GM19238 (cell line): ENCODE results near the gene MED27.

Experiments used
- DNase-seq: peaks from one replicate; pipeline ENCODE4 v3.0.0; 2011; ENCODE audit warnings: low spot score; ENCODE audit not compliant: insufficient read length

The MED27 gene, protein sequence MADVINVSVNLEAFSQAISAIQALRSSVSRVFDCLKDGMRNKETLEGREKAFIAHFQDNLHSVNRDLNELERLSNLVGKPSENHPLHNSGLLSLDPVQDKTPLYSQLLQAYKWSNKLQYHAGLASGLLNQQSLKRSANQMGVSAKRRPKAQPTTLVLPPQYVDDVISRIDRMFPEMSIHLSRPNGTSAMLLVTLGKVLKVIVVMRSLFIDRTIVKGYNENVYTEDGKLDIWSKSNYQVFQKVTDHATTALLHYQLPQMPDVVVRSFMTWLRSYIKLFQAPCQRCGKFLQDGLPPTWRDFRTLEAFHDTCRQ

DNA sequence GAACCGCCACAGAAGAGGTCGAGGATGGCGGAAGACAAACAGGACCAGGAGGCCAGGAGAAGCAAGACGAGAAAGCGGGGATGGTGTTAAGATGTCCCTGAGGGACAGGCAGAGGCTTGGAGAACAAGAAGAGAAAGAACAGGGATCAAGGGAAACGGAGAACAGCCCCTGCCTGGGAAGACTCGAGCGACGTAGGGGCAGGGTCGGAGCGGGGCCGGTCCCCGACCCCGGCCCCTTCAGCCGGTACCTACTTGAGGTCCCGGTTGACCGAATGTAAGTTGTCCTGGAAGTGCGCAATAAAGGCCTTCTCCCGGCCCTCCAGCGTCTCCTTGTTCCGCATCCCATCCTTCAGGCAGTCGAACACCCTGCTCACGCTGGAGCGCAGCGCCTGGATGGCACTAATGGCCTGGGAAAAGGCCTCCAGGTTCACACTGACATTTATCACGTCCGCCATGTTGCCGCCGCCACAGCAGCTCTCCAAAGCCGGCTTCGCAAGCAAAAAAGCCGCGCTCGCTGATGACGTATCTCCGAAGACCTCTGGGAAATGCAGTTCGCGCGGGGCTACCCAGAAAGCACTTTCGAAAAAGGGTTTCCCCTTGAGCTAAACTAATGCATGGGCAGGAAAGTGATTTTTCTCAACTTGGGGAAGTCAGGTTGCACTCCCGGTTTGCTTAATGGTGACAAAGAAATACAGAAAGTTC lies at the start of gene MED27:
MED27 (minus strand) TSS at position 477 of the 701 bp plus-strand sequence; CDS start at position 454, 23 bp downstream.
- DNase-seq = peak; percentile 86

DNA sequence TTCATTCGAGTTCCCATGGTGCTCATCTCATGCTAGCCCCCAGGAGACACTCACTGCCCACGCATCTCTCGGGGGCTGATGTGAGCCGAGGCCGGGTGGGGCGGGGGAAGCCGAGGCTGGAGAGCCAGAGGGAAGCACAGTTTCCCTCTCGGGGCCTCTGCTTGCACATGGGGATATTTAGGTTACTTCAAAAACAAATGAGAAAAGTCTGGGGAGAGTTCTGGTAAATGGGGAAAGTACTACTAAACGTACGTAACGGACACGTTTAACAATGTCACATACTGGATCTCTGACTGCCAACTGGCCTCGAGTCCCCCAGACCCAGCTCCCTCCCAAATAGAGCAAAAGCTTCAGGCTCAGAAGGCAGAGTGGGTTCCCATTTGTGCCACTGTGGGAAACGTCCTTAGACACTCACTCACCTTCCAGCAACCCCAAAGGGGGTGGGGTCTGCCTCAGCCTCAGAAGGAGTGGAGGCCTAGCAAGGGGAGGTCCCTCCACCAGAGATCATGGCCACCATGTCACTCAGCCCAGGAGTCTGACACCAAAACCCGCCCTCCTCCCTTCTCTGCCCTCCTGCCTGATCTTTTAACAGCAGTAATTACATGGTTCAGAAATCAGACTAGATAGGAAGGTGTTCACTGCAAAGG lies 48.3 kb upstream of the MED27 start:
- no peak for DNase-seq

DNA sequence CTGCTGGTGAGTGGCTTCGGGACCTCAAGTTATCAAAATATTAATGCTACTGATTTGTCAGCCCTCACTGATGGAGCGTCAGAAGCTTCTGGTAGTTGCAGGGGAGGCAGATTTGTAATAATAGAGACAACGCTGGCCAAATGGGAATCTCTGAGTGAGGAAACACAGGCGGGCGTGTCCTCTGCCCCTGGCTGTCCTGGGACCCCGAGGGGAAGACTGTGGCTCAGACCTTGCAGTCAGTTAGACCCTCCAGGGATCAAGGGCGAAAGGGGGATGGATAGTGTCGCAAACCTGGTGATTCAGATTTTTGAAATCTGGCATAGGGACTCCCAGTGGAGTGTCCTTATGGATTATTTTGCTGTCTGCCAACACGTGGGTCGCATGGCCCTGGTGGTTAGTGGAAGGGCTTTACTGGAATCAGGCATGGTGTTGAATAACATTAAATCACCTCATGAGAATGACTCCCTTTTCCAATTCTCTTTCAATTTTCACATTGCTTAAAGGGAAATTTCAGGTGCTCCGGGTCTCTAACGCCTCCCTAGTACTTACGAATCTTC lies 47.1 kb upstream of the MED27 start:
- DNase-seq = no peak

DNA sequence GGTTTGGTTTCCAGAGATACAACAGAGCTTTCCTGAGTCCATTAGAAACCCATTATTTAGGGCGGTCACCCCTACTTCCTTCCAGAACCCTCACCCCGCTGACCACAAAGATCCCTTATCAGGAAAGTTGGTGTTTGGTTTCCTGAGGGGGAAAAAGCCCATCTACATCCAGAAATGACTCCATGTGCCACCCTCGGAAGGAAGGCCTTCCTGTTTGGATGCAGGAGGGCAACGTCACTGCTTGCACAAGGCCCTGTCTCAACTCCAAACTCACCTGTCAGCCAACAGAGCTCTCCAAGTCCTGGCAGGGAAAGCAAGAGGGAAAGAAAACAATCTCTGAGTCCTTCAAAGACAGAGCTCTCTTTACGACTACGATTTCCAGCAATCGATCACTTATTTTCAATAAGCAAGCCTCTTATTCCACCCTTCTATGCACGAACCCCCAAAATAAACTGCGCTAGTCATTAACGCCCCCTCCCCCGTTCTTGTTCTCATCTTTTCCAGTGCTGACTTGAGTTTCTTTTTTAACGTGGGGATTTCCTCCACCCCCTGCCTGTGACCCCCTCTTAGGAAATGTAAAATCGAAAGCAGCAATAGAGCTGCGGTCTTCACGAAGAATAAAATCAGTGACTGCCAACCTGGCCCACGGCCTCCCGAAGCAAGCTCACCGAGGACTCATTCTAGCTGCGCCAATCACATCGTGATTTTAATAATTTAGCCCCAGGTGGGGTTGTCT lies 46.4 kb upstream of the MED27 start:
- DNase-seq = no peak

DNA sequence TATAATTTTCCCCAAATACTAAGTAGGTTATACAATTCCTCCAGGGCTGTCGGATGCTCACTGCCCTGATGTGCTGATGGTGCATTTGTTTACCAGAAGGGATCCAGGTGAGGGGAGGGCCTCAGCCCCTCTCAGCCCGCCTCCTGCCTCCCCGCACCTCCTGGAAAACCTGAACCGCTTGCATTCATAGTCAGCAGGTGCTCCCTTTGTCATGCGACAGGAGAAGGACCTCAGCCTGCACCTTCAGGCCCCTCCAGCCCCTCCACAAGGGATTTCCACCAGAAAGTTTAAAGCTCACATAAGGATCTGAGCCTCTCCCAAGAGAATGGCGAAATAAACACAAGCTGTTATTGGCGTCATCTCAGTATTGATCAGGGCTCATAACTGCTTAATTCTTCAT lies 45.7 kb upstream of the MED27 start:
- no peak for DNase-seq

DNA sequence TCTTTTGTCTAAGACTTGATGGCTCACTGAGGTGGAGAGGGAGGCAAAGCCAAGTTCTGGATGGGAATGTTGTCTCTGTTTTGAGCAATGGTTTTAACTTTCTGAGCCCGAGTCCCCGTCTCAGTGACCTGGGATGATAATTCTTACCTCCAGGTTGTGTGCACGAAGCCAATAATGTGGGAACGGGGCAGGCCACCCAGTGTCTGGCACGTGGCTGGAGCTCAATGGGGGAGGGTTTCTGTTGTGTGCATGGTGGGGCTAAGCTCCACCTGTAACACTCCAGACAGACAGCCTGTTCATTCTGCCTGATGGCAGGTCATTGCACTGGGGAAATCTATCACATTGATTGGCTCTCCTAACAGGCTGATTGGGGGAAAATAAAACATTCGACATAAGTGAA lies 45.1 kb upstream of the MED27 start:
- no peak for DNase-seq

DNA sequence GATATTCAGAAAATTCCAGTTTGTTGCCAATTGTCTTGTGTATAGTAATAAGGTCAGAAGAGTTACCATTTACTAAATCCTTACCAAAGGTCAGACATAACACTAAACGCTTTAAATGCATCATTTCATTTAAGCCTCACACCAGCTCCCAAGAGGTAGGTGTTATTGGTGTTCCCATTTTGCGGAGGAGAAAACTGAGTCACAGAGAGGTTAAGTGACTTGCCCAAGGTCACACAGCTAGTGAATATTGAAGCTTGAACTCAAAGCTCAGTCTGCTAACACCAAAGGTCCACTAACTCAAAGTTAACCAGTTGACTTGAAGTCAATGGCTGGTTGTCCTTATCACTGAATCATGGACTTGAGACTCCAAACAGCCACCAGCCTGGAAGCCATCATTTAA lies 41.4 kb upstream of the MED27 start:
- no peak for DNase-seq

DNA sequence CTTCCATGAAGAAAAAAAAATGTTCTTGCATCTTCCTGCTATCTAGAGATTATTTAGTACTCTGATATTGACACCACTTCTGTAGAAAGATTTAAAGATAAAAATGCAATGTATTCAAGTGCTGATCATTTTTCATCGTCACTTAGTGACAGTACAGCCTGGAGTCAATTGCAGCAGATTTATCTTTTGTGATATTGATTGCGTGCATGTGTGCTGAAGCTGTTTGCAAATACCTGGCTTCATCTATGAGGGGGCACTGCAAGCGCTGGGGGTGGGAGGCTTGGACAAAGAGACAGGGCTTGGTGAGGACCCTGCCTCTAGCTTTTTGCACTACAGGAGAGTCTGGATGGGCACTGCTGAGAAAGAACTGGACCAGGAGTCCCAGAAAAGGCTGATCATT lies 38.0 kb upstream of the MED27 start:
- no peak for DNase-seq

DNA sequence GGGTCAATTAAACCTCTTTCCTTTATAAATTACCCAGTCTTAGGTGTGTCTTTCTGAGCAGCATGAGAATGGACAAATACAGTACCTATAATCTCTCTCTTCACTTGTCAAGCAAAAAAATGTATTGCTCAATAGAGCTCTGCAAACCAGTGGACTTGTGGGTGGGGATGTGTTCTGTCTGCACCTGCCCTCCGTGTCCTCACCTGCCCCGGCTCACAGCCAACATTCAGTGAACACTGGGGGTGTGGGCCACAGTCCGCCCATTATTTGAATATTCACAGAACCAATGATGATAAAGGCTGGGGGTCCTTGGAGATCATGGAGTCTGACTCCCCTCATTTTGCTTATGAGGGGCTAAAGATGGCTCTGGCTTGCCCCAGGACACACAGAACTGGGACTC lies 36.9 kb upstream of the MED27 start:
- no peak for DNase-seq

DNA sequence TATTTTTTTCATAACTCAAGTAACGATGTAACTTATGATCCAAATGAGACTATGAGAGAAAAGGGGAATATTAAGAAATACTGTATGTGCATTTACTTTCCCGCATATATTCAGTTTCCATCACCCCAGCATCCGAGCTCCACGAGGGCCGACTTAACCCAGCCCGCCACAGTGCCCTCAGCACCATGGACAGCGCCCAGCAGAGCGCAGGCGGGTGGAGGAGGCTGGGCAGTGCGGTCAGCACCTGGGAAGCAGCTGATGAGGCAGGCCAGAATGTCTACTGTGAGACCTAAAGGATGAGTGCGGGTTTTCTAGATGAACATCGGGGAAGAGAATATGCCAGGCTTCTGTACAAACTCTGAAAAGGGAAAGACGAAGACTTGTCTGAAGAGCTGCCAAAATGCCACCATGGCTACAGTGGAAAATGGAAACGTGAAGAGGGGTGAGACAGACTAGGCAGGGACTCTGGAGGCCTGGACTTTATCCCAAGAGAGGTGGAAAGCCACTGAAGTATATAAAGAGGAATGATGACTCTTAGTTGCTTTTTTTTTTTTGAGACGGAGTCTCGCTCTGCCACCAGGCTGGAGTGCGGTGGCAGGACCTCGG lies 34.5 kb upstream of the MED27 start:
- DNase-seq = no peak

DNA sequence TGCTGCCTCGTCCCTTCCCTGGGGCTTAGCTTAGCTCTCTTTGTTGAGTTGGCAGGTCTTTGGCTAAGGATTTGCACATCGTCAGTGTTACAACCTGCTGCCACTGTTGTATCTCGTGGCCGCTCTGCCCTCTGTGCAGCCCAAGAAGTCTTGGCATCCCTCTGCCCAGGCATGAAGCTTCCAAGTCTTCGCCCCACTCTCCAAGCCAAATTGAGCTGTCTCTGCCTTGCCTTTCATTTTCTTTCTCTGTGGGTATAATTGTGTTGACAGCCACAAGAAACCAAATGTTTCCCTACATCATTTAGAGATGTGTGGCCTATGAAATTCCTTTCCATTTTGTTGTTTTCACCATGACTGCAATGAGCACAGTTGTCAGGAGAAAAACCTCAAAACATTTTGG lies 29.6 kb upstream of the MED27 start:
- no peak for DNase-seq

DNA sequence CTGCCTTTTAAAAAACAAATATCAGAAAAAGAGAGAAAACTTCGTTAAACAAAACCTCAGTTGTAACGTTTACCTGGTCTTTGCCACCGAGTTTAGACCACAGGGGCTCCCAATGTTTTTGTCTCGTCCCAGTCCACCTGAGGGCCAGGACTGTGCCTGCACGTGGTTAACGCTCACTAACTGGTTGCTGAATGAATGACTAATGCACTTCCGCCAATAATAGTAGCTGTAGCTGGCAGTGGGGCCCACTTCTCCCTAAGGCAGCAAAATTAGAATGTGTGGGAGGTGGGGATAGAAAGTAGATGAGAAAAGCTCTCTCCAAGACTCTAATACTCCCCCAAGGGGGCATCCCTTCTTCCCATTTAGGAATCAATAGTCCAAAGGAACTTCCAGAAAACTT lies 29.1 kb upstream of the MED27 start:
- no peak for DNase-seq

DNA sequence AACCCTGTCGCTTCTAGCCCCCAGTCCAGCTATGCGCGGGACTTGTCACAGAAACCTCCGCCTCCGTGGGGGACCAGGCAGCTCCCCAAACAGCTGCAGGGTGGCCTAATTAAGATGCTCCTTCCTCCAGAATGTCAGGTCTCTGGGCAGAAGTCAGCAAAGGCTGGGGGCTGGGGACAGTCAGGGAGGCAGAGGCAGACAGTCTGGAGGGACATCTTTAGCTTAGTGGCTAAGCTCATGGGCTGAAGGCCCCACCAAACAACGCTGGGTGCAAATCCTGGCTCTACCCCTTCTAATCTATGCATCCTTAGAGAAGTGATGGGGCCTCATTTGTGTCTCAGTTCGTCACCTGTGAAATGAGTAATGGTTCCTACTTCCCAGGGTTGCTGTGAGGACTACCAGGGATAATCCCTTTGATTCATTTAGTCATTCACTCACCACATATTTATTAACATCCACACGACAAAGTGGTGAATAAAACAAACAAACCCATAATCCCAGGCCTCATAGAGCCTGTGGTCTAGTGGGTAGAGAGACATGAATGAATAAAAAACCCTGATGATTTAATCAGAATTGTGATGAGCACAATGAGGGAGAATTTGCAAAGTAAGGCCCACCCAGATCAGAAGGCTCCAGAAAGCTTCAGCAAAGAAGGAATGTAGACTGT lies 20.2 kb upstream of the MED27 start:
- no peak for DNase-seq

DNA sequence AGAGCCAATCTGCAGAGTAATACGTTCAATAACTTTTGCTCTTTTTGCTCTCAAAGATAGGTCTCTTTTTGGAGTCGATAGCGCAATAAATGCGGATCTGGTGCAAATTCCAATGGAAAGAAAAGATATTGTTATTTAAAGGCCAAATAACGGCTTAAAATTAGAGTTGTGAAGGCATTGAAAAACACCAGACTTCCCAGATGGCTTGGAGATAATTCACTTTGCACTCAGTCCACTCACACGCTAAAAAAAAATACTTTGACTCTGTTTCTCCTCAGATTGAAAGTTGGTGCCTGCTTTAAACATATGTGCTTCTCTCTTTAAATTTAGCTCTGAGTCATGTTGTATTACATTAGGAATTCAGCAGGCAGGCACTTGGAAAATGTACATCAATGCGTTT lies 19.5 kb upstream of the MED27 start:
- no peak for DNase-seq

DNA sequence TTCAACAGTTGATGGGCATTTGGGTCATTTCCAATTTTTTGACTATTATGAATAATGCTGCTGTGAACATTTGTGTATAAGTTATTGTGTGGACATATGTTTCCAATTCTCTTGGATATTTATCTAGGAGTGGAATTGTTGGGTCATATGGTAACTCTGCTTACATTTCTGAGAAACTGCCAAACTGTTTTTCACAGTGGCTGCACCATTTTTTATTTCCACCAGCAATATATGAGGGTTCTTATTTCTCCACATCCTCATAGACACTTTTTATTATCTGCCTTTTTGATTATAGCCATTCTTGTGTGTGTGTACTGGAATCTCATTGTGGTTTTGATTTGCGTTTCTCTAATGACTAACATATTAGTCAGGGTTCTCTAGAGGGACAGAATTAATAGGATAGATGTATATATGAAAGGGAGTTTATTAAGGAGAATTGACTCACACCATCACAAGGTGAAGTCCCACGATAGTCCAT lies 14.7 kb upstream of the MED27 start:
- DNase-seq = no peak

DNA sequence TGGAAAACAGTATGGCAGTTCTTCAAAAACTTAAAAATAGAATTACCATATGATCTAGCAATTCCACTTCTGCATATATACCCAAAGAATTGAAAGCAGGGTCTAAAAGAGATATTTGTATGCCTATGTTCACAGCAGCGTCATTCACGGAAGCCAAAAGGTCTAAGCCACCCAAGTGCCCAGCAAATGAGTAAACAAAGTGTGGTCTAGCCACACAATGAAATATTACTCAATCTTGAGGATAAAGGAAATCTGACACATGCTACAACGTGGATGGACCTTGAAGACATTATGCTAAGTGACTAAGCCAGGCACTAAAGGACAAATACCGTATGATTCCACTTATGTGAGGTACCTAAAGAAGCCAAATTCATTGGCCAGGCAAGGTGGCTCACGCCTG lies 11.1 kb upstream of the MED27 start:
- DNase-seq = no peak

DNA sequence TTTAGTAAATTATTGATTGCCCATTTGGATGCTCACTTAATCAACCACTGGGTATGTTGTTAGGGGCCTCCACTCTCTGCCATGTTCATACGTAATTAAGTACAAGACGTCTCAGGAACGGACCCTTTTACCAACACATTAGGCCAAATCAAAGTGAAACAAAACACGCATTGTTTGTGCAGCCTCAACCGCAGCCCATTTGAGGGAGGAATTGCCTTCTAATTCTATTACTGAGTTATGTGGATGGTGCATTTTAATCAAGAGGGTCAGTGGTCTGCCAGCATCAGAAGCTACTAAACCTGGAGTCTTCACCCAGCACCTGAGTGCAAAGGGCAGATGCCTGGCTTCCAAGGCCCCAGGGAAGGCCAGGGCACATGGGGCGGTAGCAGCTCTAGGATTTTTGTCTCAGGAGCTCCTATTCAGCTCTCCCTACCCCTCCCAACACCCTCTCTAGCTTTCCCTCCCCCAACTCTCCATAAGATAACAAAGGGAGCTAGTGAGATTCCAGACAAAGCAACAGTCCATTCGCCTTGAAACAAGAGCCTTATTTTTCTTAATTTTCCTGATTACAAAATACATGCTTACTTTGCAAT lies 7.9 kb upstream of the MED27 start:
- DNase-seq = no peak

DNA sequence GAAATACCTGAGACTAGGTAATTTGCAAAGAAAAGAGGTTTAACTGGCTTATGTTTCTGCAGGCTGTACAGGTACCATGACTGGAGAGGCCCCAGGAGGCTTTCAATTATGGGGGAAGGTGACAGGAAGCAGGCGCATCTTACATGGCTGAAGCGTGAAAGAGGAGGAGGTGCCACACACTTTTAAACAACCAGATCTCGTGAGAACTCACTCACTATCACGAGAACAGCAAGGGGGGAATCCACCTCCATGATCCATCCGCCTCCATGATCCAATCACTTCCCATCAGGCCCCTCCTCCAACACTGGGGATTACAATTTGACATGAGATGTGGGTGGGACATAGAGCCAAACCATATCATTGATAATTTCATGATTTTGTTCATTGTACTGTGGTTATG lies 2.5 kb upstream of the MED27 start:
- DNase-seq = no peak

DNA sequence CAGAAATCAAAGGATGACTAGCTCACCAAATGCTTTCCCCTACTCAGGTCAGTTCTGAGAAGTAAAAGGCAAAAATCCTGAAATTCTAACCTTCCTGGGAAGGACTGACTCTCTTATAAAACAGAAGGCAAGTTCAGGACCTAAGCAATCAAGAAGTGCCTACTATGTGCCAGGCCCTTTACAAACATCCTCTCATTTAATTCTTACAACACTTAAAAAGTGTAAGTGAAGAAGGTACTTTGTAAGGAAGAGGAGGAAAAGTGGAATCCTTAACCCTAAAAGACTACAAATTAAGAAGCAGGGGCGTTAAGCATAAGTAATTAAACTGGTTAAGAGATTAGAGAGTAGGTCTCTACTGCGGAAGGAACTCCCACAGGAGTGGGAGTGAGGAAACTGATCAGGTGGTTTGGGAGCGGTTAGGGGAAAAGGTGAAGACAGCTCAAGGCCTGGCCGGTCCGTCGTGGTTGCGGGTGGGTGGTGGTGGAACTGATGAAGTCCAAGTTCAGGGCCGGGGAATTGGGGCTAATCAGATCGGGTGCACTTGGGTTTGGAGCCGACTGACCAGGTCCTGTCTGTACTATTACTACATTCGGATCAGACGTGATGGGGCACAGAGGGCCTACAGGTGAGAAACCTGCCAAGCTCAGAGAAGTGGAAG lies 839 bp downstream of the MED27 start:
- DNase-seq = no peak
